ENCODE results near the gene TANC1. TPM values are rescaled to one million over a fixed set of nuclear protein-coding genes. Genes with fewer than 3 reads are reported as not detected.

The TANC1 gene
- total RNA-seq, 1 experiment from 2014 or later: 7.8 TPM

- in situ Hi-C loops (cut with HindIII; ENCODE audit: low pct_unique_long_range_greater_than_20kb, low sequenced_read_pairs): no loop called here
These were observed 98.2 kb downstream of the TANC1 start for GRCh38 chr2:159066541-159067156.

DNA sequence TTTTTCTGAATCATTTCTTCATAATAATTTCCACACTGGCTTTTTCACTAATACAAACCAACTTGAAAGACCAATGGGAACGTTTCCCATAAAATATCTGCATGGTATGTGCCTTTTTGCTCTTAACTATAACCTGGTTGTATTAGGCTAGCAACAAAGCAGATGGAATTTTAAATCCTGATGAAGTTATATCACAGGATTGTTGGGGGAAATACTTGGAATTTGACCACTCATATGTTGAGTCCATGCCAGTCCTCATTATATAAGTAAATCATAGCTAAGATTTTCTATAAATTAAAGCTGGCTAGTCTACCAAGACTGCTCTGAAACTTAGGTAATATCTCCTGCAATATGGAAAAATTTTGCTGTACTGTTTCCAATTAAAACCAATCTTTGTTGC lies 99.5 kb downstream of the TANC1 start:
- no peak for DNase-seq (ENCODE audit: low read depth)
- in situ Hi-C loops (cut with HindIII; ENCODE audit: low pct_unique_long_range_greater_than_20kb, low sequenced_read_pairs): no loop called here

More at GRCh38 chr2:159066541-159067156, 98.2 kb downstream of the TANC1 start:
- DNase-seq (ENCODE audit: low read depth): no peak

- in situ Hi-C loops (cut with HindIII; ENCODE audit: low pct_unique_long_range_greater_than_20kb, low sequenced_read_pairs): no loop called here
- no peak for DNase-seq (ENCODE audit: low read depth)
These were observed 100.8 kb downstream of the TANC1 start for GRCh38 chr2:159069229-159069628.

- in situ Hi-C loops (cut with HindIII; ENCODE audit: low pct_unique_long_range_greater_than_20kb, low sequenced_read_pairs): no loop called here
- DNase-seq (ENCODE audit: low read depth): no peak
These were observed 101.8 kb downstream of the TANC1 start for GRCh38 chr2:159070235-159070634.

GRCh38 chr2:159071190-159071915 lies 102.9 kb downstream of the TANC1 start:
- DNase-seq (ENCODE audit: low read depth): no peak
- in situ Hi-C loops (cut with HindIII; ENCODE audit: low pct_unique_long_range_greater_than_20kb, low sequenced_read_pairs): no loop called here

GRCh38 chr2:159072795-159073194 lies 104.4 kb downstream of the TANC1 start:
- DNase-seq (ENCODE audit: low read depth): no peak
- in situ Hi-C loops (cut with HindIII; ENCODE audit: low pct_unique_long_range_greater_than_20kb, low sequenced_read_pairs): no loop called here

- no peak for DNase-seq (ENCODE audit: low read depth)
- in situ Hi-C loops (cut with HindIII; ENCODE audit: low pct_unique_long_range_greater_than_20kb, low sequenced_read_pairs): no loop called here
These were observed 104.8 kb downstream of the TANC1 start for GRCh38 chr2:159073256-159073655.

GRCh38 chr2:159074605-159075004 lies 106.2 kb downstream of the TANC1 start:
- no peak for DNase-seq (ENCODE audit: low read depth)

GRCh38 chr2:159075727-159076126 lies 107.3 kb downstream of the TANC1 start:
- in situ Hi-C loops (cut with HindIII; ENCODE audit: low pct_unique_long_range_greater_than_20kb, low sequenced_read_pairs): no loop called here
- no peak for DNase-seq (ENCODE audit: low read depth)

More at GRCh38 chr2:159074605-159075004, 106.2 kb downstream of the TANC1 start:
- in situ Hi-C loops (cut with HindIII; ENCODE audit: low pct_unique_long_range_greater_than_20kb, low sequenced_read_pairs): no loop called here

GRCh38 chr2:159076241-159076640 lies 107.8 kb downstream of the TANC1 start:
- in situ Hi-C loops (cut with HindIII; ENCODE audit: low pct_unique_long_range_greater_than_20kb, low sequenced_read_pairs): no loop called here
- no peak for DNase-seq (ENCODE audit: low read depth)

DNA sequence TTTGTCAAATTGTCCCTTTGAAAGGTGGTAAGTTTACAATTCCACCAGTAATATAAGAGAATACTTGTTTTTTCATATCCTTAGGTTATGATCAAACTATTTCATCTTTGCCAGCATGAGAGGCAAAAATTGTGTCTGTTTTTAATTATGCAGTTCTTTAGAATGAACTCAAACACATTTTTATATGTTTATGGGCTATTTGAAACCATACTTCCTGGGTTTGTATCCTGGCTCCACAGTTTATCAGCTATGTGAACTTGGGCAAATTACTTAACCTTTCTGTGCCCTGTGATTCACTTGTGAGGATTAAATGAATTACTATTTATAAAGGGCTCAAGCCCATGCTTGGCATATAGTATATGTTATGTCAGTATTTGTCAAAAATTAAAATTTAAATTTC lies 109.4 kb downstream of the TANC1 start:
- no peak for DNase-seq (ENCODE audit: low read depth)
- in situ Hi-C loops (cut with HindIII; ENCODE audit: low pct_unique_long_range_greater_than_20kb, low sequenced_read_pairs): no loop called here

GRCh38 chr2:159078443-159078842 lies 110.0 kb downstream of the TANC1 start:
- DNase-seq (ENCODE audit: low read depth): no peak
- in situ Hi-C loops (cut with HindIII; ENCODE audit: low pct_unique_long_range_greater_than_20kb, low sequenced_read_pairs): no loop called here

DNA sequence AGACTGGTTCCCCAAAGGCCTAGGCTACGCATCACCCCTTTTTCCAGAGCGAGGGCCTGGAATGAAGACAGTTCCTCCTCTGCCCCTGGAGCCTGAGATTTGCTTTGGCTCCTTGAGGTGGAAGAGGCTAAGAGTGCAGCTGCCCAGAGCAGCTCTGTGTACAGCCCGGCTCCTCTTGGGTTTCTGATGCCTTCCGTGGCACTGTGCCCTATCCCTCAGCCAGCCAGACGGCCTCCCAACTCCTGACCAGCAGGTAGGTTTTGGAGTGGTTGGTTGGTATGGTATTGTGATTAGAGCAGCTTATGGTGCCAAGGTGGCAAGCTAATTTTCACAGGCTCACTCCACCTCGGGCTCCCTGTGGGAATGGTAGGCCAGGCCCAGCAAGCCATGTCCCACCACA lies 112.2 kb downstream of the TANC1 start:
- no peak for DNase-seq (ENCODE audit: low read depth)
- in situ Hi-C loops (cut with HindIII; ENCODE audit: low pct_unique_long_range_greater_than_20kb, low sequenced_read_pairs): no loop called here

GRCh38 chr2:159082119-159082518 lies 113.7 kb downstream of the TANC1 start:
- in situ Hi-C loops (cut with HindIII; ENCODE audit: low pct_unique_long_range_greater_than_20kb, low sequenced_read_pairs): no loop called here
- no peak for DNase-seq (ENCODE audit: low read depth)

GRCh38 chr2:159084384-159085370 lies 116.2 kb downstream of the TANC1 start:
- in situ Hi-C loops (cut with HindIII; ENCODE audit: low pct_unique_long_range_greater_than_20kb, low sequenced_read_pairs): no loop called here
- no peak for DNase-seq (ENCODE audit: low read depth)

DNA sequence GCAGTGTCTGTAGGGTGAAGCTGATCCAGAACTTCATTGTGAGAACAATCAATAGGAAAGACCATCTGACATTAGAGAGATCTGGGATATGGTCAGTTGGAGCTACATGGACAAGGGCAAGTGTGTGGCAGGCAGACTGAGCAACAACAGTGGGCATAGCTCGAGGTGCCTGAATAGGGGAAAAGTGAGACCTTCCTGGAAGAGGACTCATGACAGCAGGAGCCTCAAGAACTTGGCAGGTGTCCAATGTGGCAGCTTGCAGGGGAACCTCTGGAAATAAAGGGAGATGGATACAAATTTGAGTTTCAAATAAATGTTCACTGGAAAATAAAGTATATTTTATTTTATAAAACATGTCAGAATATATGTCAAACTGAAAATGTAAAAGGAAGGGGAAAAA lies 117.9 kb downstream of the TANC1 start:
- in situ Hi-C loops (cut with HindIII; ENCODE audit: low pct_unique_long_range_greater_than_20kb, low sequenced_read_pairs): no loop called here
- no peak for DNase-seq (ENCODE audit: low read depth)

- in situ Hi-C loops (cut with HindIII; ENCODE audit: low pct_unique_long_range_greater_than_20kb, low sequenced_read_pairs): no loop called here
- DNase-seq (ENCODE audit: low read depth): no peak
These were observed 118.4 kb downstream of the TANC1 start for GRCh38 chr2:159086826-159087225.

- DNase-seq (ENCODE audit: low read depth): no peak
- in situ Hi-C loops (cut with HindIII; ENCODE audit: low pct_unique_long_range_greater_than_20kb, low sequenced_read_pairs): no loop called here
These were observed 120.5 kb downstream of the TANC1 start for GRCh38 chr2:159088906-159089305.

DNA sequence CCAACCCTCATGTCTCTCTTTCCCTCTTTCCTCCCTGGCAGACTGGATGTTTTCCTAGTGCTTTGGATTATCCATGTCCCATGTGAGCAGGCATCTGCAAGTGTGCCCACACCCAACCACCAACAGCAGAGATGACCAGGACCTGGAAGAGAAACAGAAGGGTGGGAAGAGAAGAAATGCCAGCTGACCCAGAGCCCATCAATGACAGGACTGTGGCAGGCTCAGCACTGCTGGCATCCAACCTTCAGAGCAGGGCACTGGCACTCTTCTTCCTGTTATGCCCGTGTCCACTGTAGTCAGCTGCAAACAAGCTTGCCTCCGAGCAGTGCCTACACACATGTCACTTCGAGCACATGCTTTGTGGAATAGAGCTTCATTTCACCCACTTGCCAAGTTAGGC lies 121.1 kb downstream of the TANC1 start:
- DNase-seq (ENCODE audit: low read depth): no peak
- in situ Hi-C loops (cut with HindIII; ENCODE audit: low pct_unique_long_range_greater_than_20kb, low sequenced_read_pairs): no loop called here

Measured in Caki2 (cell line).